Choroid plexus epithelial cell (primary cell): ENCODE data around the gene MANBA.
A peak's percentile ranks its signal among the peaks of the same experiment; 100 is the strongest.

Source experiments
- DNase-seq: peaks from one replicate; pipeline ENCODE4 v3.0.0-alpha.2; 2010; ENCODE audit warnings: low read depth
- H3K4me3 ChIP-seq: 2 replicates; pipeline ENCODE4 v1.5.1; 2011; ENCODE audit warnings: low read depth, mild to moderate bottlenecking, control low read depth, low read length, moderate library complexity
- CTCF ChIP-seq: conservative IDR thresholded peaks from 2 replicates; pipeline ENCODE4 v1.5.1; 2011; ENCODE audit warnings: low read depth, mild to moderate bottlenecking, control low read depth, inconsistent platforms, low read length, moderate library complexity

The MANBA gene

DNA sequence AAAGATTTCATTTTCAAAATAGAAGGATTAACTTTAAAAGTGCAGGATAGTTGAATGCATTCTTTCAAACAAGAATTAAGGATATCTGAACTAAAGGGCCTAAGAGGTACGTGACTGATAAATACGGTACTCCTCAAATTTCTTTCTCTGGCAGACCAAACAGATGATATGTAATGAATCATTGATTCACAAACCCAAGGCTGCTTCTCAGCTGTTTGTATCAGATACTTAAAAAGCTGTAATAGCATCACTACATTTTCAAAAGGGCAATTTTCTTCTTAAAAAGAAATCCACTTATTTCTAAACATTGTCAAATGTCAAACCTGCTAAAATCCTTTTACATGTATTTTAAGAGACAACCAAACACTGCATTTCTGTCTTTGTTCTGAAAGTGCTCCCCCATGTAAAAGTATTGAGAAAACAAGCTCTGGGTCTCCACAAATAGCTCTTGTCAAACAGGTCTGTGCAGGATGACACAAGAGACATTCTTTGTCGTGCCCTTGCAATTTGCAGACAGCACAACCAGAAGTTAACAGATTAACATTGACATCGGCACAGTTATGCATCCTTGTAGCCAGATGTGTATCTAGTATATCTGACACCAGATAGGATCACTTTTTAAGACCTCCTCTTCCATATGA lies 82.0 kb downstream of the MANBA start:
- H3K4me3 ChIP-seq: no peak overlapping the region
- DNase-seq: no peak
- no peak for TF ChIP-seq CTCF

DNA sequence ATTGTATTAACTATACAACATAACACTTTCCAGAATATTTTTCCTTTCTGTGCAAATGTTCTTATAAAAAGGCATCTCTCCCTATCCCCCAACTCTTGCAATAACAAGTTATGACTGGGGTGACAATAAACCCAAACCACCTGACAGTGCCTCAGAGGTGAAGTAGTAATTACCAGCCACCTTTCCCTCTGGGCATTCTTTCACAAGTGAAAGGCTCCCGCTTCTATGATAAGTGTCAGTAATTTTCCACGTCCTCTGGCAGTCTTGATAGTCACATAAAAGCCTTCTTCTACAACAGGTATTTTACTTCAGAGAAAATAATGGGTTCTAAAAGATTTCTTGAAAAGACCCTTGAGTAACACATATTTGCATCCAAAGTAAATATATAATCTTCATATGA lies 82.7 kb downstream of the MANBA start:
- DNase-seq: no peak
- TF ChIP-seq CTCF: no peak
- no peak overlapping the region for H3K4me3 ChIP-seq

GRCh38 chr4:102675141-102675540 lies 85.6 kb downstream of the MANBA start:
- DNase-seq: peak; percentile 67

GRCh38 chr4:102667001-102667400 lies 93.8 kb downstream of the MANBA start:
- no peak for DNase-seq
- H3K4me3 ChIP-seq: no peak overlapping the region
- no peak for TF ChIP-seq CTCF

More at GRCh38 chr4:102675141-102675540, 85.6 kb downstream of the MANBA start:
- no peak overlapping the region for H3K4me3 ChIP-seq
- TF ChIP-seq CTCF: no peak

- no peak overlapping the region for H3K4me3 ChIP-seq
- DNase-seq: no peak
- no peak for TF ChIP-seq CTCF
Observed at GRCh38 chr4:102665527-102665926, 95.2 kb downstream of the MANBA start.

DNA sequence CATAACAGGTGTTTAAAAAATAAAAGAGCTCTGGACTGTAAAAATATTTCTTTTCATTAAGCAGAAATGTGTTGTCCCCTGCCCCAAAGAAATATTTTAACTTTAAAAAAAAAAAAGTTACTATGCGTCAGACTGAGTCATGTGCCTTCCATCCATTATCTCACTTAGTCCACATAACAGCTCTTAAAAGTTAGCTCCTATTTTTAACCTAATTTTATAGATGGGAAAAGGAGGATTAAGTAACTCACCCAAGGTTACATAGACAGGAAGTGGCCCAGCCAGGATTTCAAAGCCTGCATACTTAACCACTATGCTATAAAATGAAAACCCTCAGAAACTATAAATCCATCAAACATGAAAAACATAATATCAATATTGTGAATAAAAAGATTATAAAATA lies 97.7 kb downstream of the MANBA start:
- peak; percentile 73 for DNase-seq
- no peak for TF ChIP-seq CTCF
- no peak overlapping the region for H3K4me3 ChIP-seq

- TF ChIP-seq CTCF: no peak
- DNase-seq: no peak
- no peak overlapping the region for H3K4me3 ChIP-seq
Observed at GRCh38 chr4:102657206-102657605, 103.6 kb downstream of the MANBA start.
